IMR-90 (cell line): Measurements from ENCODE around the gene SPDEF.

Experiments
- BHLHE40 ChIP-seq: fragments of 150-350 bp; IDR thresholded peaks from 2 replicates; pipeline ENCODE4 v1.6.1; 2016; ENCODE audit warnings: mild to moderate bottlenecking, low read depth, low read length
- CEBPB ChIP-seq: IDR thresholded peaks from 2 replicates; pipeline ENCODE4 v1.6.1; 2012; ENCODE audit warnings: low read depth, low read length, improper control_type of control experiment
- CTCF ChIP-seq: conservative IDR thresholded peaks from 2 replicates; pipeline ENCODE4 v1.5.1; 2012; ENCODE audit warnings: mild to moderate bottlenecking, low read depth, low read length, improper control_type of control experiment
- FOS ChIP-seq: fragments of 150-350 bp; IDR thresholded peaks from 2 replicates; pipeline ENCODE4 v1.6.1; 2016; ENCODE audit warnings: low read depth, low read length
- MAFK ChIP-seq: IDR thresholded peaks from 2 replicates; pipeline ENCODE4 v1.6.1; 2012; ENCODE audit warnings: low read depth, low read length, improper control_type of control experiment
- MAZ ChIP-seq: IDR thresholded peaks from 2 replicates; pipeline ENCODE4 v1.6.1; 2012; ENCODE audit warnings: low read depth, mild to moderate bottlenecking, low read length, improper control_type of control experiment, moderate library complexity, borderline replicate concordance
- MXI1 ChIP-seq: IDR thresholded peaks from 2 replicates; pipeline ENCODE4 v1.6.1; 2012; ENCODE audit warnings: low read depth, mild to moderate bottlenecking, low read length, moderate library complexity, borderline replicate concordance
- POLR2A ChIP-seq: IDR thresholded peaks from 2 replicates; pipeline ENCODE4 v1.6.1; 2012; ENCODE audit warnings: mild to moderate bottlenecking, low read depth, low read length
- RAD21 ChIP-seq: IDR thresholded peaks from 2 replicates; pipeline ENCODE4 v1.6.1; 2012; ENCODE audit warnings: low read length, improper control_type of control experiment
- RFX5 ChIP-seq: IDR thresholded peaks from 2 replicates; pipeline ENCODE4 v1.8.0; 2012; ENCODE audit warnings: low read depth, mild to moderate bottlenecking, low read length, moderate library complexity
- SMC3 ChIP-seq: fragments of 150-350 bp; IDR thresholded peaks from 2 replicates; pipeline ENCODE4 v1.6.1; 2016; ENCODE audit warnings: low read depth, mild to moderate bottlenecking, antibody characterized with exemption, low read length, moderate library complexity
- TF ChIP-seq, protein P1 (sequence below): fragments of 150-350 bp; IDR thresholded peaks from 2 replicates; pipeline ENCODE4 v1.6.1; 2016; ENCODE audit warnings: low read depth, mild to moderate bottlenecking, low read length, moderate library complexity, borderline replicate concordance
- TF ChIP-seq, protein P2 (sequence below): fragments of 150-350 bp; IDR thresholded peaks from 2 replicates; pipeline ENCODE4 v1.6.1; 2017; ENCODE audit warnings: mild to moderate bottlenecking, antibody characterized with exemption, low read length, low read depth

DNA sequence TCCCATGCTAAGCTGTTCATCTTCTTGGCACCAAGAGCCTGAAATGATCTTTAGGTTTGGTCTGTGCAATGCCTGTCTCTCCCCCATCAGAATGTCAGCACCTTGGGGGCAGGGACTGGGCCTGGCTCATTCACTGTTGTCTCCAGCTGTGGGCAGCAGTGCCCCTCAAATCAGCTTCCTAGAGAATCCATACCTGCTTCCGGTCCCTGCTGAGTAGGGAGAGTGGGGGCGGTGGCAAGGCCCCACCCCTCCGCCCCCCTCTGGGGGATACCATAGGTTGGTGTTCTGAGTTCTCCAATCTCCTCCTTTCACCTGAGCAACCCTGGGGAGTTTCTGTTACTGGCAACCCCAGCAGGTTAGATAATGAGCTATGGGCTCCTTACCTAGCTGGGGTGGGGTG is 19.2 kb upstream of the SPDEF start:
- TF ChIP-seq CTCF: no peak
- TF ChIP-seq POLR2A: no peak
- no peak for TF ChIP-seq BHLHE40
- no peak for TF ChIP-seq MAFK
- TF ChIP-seq CEBPB: no peak
- no peak for TF ChIP-seq SMC3
- TF ChIP-seq RAD21: no peak
- no peak for TF ChIP-seq RFX5
- TF ChIP-seq, protein P1, sequence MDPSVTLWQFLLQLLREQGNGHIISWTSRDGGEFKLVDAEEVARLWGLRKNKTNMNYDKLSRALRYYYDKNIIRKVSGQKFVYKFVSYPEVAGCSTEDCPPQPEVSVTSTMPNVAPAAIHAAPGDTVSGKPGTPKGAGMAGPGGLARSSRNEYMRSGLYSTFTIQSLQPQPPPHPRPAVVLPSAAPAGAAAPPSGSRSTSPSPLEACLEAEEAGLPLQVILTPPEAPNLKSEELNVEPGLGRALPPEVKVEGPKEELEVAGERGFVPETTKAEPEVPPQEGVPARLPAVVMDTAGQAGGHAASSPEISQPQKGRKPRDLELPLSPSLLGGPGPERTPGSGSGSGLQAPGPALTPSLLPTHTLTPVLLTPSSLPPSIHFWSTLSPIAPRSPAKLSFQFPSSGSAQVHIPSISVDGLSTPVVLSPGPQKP: no peak
- TF ChIP-seq, protein P2, sequence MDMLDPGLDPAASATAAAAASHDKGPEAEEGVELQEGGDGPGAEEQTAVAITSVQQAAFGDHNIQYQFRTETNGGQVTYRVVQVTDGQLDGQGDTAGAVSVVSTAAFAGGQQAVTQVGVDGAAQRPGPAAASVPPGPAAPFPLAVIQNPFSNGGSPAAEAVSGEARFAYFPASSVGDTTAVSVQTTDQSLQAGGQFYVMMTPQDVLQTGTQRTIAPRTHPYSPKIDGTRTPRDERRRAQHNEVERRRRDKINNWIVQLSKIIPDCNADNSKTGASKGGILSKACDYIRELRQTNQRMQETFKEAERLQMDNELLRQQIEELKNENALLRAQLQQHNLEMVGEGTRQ: no peak
- no peak for TF ChIP-seq MAZ
- TF ChIP-seq MXI1: no peak
- TF ChIP-seq FOS: no peak
